CD14-positive monocyte (primary cell): Measurements from ENCODE around the gene FBXO7. TPM values are rescaled to one million over a fixed set of nuclear protein-coding genes. Genes with fewer than 3 reads are reported as not detected.

Source experiments
- DNase-seq, 3 donors: peaks; one replicate each; pipeline ENCODE4 v3.0.0-alpha.2; 2011 to 2022
- H2AFZ ChIP-seq: 2 replicates; pipeline ENCODE4 v1.6.0; 2012; ENCODE audit warnings: mild to moderate bottlenecking, low read depth, low read length, inconsistent platforms; ENCODE audit not compliant: insufficient read depth, poor library complexity, severe bottlenecking
- H3K27ac ChIP-seq, 2 donors: 1 replicate in 1 of 2; 2 replicates in 1 of 2; pipeline ENCODE4 v1.5.1; 2012 to 2013; ENCODE audit warnings: low read length in 2 of 2, control low read depth in 1 of 2, inconsistent platforms in 1 of 2, low read depth in 1 of 2, mild to moderate bottlenecking in 1 of 2
- H3K27me3 ChIP-seq, 2 donors: one replicate each; pipeline versions ENCODE4 v1.6.0 to v1.6.1; 2011 to 2013; ENCODE audit warnings: low read length in 2 of 2; ENCODE audit not compliant: control insufficient read depth in 2 of 2, insufficient read depth in 2 of 2
- H3K36me3 ChIP-seq, 2 donors: replicated peaks in 1 of 2; 1 replicate in 1 of 2; 2 replicates in 1 of 2; pipeline versions ENCODE4 v1.5.1 to v1.6.1; 2012 to 2013; ENCODE audit warnings: low read length in 2 of 2, control low read depth in 1 of 2, inconsistent platforms in 1 of 2, mild to moderate bottlenecking in 1 of 2; ENCODE audit not compliant: insufficient read depth in 2 of 2, control insufficient read depth in 1 of 2
- H3K4me1 ChIP-seq, 2 donors: 1 replicate in 1 of 2; 2 replicates in 1 of 2; pipeline versions ENCODE4 v1.5.1 to v1.6.1; 2012 to 2013; ENCODE audit warnings: low read length in 2 of 2, control low read depth in 1 of 2, inconsistent platforms in 1 of 2, mild to moderate bottlenecking in 1 of 2, moderate library complexity in 1 of 2; ENCODE audit not compliant: insufficient read depth in 2 of 2, control insufficient read depth in 1 of 2
- H3K4me2 ChIP-seq: replicated peaks from 2 replicates; pipeline ENCODE3; 2012; ENCODE audit warnings: low read length, moderate library complexity, mild to moderate bottlenecking; ENCODE audit not compliant: poor library complexity, severe bottlenecking; ENCODE audit errors: extremely low read depth
- H3K4me3 ChIP-seq, 3 experiments: fragments of 200-600 bp in 1 of 3; sonication (generic) in 1 of 3; replicated peaks in 1 of 3; 1 replicate in 2 of 3; 2 replicates in 1 of 3; pipeline ENCODE4 v1.5.1; 2011 to 2013; ENCODE audit warnings: low read length in 3 of 3, mild to moderate bottlenecking in 3 of 3, control low read depth in 2 of 3, low read depth in 2 of 3, inconsistent platforms in 1 of 3, moderate library complexity in 1 of 3
- H3K79me2 ChIP-seq: 2 replicates; pipeline ENCODE4 v1.6.0; 2012; ENCODE audit warnings: mild to moderate bottlenecking, control low read depth, inconsistent platforms, low read length, moderate library complexity; ENCODE audit not compliant: insufficient read depth
- H3K9ac ChIP-seq: 2 replicates; pipeline ENCODE4 v1.6.0; 2017; ENCODE audit warnings: low read length, mild to moderate bottlenecking; ENCODE audit not compliant: insufficient read depth, poor library complexity, severe bottlenecking
- H3K9me3 ChIP-seq, 2 donors: replicated peaks in 1 of 2; 1 replicate in 1 of 2; 2 replicates in 1 of 2; pipeline versions ENCODE4 v1.5.1 to v1.6.1; 2012 to 2013; ENCODE audit warnings: low read length in 2 of 2, control low read depth in 1 of 2; ENCODE audit not compliant: control insufficient read depth in 1 of 2, insufficient read depth in 1 of 2
- H4K20me1 ChIP-seq: 2 replicates; pipeline ENCODE4 v1.6.0; 2012; ENCODE audit warnings: mild to moderate bottlenecking, low read length, control low read depth, moderate library complexity; ENCODE audit not compliant: insufficient read depth
- H3K27ac Mint-ChIP-seq, 7 donors: one replicate each; pipeline ENCODE4 v1.8.0; 2020; ENCODE audit warnings: mild to moderate bottlenecking in 7 of 7, mixed read lengths in 7 of 7, moderate library complexity in 6 of 7, inconsistent platforms in 2 of 7
- H3K27me3 Mint-ChIP-seq, 3 donors: one replicate each; pipeline ENCODE4 v1.8.0; 2021 to 2022; ENCODE audit warnings: low read depth in 3 of 3, mild to moderate bottlenecking in 3 of 3, mixed read lengths in 3 of 3, moderate library complexity in 3 of 3, inconsistent platforms in 1 of 3
- H3K36me3 Mint-ChIP-seq, 2 donors: one replicate each; pipeline ENCODE4 v1.8.0; 2020; ENCODE audit warnings: mixed read lengths in 2 of 2, inconsistent platforms in 1 of 2, mild to moderate bottlenecking in 1 of 2
- H3K4me1 Mint-ChIP-seq: one replicate; pipeline ENCODE4 v1.8.0; 2020; ENCODE audit warnings: mild to moderate bottlenecking, mixed read lengths
- H3K4me3 Mint-ChIP-seq, 2 donors: one replicate each; pipeline ENCODE4 v1.8.0; 2020; ENCODE audit warnings: mild to moderate bottlenecking in 2 of 2, mixed read lengths in 2 of 2, moderate library complexity in 1 of 2
- H3K9me3 Mint-ChIP-seq, 7 donors: one replicate each; pipeline ENCODE4 v1.8.0; 2020 to 2022; ENCODE audit warnings: mixed read lengths in 7 of 7, mild to moderate bottlenecking in 6 of 7, moderate library complexity in 6 of 7, inconsistent platforms in 2 of 7
- WGBS: methylation state at CpG from one replicate; pipeline ENCODE4 v1.1.5; 2013; ENCODE audit warnings: missing lambda C conversion rate; ENCODE audit not compliant: insufficient coverage; 5-methylcytosine and 5-hydroxymethylcytosine counted together
- intact Hi-C, 2 donors: fragments of 100-400 bp; cut with micrococcal nuclease; formaldehyde crosslinking; loops; one replicate each; pipeline versions ENCODE4 v1.15.0 to v1.15.1; 2023
- polyA plus RNA-seq, 3 donors: library from polyadenylated mRNA; depleted of rRNA in 1 of 3; unstranded in 2 of 3; stranded (reverse) in 1 of 3; fragments of 300-500 nt in 2 of 3; fragments of >200 nt in 1 of 3; fragmentation: Illumina TruSeq in 2 of 3; gene quantifications; 1 replicate in 2 of 3; 2 replicates in 1 of 3; pipeline ENCODE4 v1.2.3, GENCODE V29; 2012 to 2021
- TF ChIP-seq, protein P1 (sequence below): fragments of 200-600 bp; IDR thresholded peaks from one replicate; pipeline ENCODE4 v1.8.0; 2022; ENCODE audit warnings: antibody characterized with exemption, mild to moderate bottlenecking

Gene FBXO7
- polyA plus RNA-seq, 3 donors: 56.7 to 116 (median 103) TPM

DNA sequence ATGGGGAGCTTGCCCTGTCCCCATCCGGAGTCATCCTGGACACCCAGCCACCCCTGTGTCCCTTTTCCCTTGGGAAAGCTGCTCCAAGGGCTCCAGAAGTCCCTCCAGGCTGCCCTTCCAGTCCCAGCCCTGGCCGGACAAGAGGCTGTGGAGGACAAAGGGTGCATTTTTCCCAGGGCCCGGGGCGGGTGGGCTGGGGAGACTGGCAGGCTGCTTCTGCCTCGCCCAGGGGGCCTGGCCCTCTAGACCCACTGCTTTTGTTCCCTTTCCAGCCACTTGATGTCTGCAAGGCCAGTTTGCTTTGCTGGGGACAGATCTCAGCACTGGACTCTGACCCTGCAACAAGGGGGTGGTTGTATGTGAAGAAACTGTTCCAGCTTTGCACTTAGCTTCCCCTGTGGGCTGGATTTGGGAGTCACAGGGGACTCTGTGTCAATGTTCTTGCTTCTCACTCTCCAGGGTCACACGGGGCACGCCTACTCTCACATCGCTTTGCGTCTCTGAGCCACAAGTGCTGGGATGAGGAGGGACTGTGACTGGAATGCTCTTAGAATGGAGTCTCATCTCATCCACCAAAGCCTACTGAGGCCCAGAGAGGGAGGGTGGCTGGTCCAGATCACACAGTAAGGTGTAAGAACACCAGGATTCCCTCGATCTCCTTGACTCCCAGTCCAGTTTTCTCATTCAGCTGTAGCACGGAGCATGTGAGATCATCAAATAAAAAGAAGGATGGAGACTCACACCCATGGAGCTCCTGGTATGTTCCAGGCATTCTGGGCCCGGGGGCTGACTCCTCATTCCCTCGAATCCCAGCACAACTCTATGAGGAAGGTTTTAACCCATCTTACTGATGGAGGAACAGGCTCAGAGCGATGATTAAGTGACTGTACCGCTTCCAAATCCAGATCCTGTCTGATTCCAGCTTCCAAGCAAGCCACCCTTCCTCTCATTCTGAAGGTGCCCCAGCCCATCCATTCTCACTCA, 59.9 kb downstream of the FBXO7 start:
- H3K9ac ChIP-seq: no peak overlapping the region
- H3K9me3 Mint-ChIP-seq: peaks cover 0 to 2% (median 0%) of the 10 kb centered on the region in 7 donors

DNA sequence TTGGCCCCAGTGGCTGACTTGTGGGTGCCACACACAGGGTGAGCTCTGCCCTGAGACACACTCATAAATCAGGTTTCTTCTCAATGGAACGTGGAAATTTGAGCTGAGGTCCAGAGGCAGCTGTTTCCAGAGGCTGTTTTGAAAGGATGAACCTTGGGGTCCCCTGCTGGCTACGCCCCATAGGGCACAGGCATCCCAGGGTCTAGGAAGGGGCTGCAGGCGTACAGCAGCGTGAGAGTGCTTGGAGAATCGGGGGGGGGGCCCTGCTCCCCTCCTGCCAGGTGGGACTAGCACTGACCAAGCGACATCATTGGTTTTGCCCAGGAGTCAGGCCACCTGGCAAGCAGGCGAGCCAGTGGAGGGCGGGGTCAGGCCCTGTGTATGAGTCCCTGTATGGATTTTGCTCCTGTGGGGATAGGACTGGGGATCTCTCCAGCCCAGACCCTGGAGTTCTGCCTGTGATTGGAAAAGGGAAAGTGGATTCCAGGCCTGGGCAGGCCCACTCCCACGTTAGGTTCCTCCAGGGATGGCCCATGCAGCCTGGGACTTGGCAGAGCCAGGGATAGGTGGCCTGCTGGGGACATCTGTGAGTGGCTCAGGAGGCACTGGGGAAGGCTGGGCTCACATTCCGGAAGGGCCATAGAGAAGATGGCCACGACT, 61.0 kb downstream of the FBXO7 start:
- TF ChIP-seq, protein P1, sequence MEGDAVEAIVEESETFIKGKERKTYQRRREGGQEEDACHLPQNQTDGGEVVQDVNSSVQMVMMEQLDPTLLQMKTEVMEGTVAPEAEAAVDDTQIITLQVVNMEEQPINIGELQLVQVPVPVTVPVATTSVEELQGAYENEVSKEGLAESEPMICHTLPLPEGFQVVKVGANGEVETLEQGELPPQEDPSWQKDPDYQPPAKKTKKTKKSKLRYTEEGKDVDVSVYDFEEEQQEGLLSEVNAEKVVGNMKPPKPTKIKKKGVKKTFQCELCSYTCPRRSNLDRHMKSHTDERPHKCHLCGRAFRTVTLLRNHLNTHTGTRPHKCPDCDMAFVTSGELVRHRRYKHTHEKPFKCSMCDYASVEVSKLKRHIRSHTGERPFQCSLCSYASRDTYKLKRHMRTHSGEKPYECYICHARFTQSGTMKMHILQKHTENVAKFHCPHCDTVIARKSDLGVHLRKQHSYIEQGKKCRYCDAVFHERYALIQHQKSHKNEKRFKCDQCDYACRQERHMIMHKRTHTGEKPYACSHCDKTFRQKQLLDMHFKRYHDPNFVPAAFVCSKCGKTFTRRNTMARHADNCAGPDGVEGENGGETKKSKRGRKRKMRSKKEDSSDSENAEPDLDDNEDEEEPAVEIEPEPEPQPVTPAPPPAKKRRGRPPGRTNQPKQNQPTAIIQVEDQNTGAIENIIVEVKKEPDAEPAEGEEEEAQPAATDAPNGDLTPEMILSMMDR: no peak
- Histone ChIP-seq H3K9me3 (no peaks in the 10 kb centered on the region), H2AFZ (no peak overlapping the region), H3K36me3 (no peaks in the 10 kb centered on the region), H3K4me2 (no peak overlapping the region), H3K79me2 (no peaks in the 10 kb centered on the region), H3K4me3 (no peak overlapping the region), H3K27me3 (no peaks in the 10 kb centered on the region), H3K27ac (no peak overlapping the region), H3K4me1 (no peaks in the 10 kb centered on the region), H3K9ac (no peak overlapping the region), H4K20me1 (no peaks in the 10 kb centered on the region)
- no peak for DNase-seq
- H3K27ac Mint-ChIP-seq: no peak overlapping the region
- H3K4me1 Mint-ChIP-seq: peaks cover 8% of the 10 kb centered on the region
- peaks cover 3 to 6% (median 4%) of the 10 kb centered on the region in 3 donors for H3K27me3 Mint-ChIP-seq
- no peak overlapping the region for H3K4me3 Mint-ChIP-seq
- WGBS: 87% methylated on average over 9 of the region's 11 CpGs
- no peaks in the 10 kb centered on the region for H3K36me3 Mint-ChIP-seq
- peaks cover 0 to 2% (median 0%) of the 10 kb centered on the region in 7 donors for H3K9me3 Mint-ChIP-seq
- intact Hi-C loops: no loop called here

More for the DNA sequence above, 59.9 kb downstream of the FBXO7 start:
- no peaks in the 10 kb centered on the region for H3K36me3 Mint-ChIP-seq
- no peak for DNase-seq
- H3K4me1 Mint-ChIP-seq: peaks cover 4% of the 10 kb centered on the region
- H3K27ac Mint-ChIP-seq: no peak overlapping the region
- Histone ChIP-seq H3K27ac (no peak overlapping the region), H2AFZ (no peak overlapping the region), H3K4me2 (no peak overlapping the region), H3K4me1 (no peaks in the 10 kb centered on the region), H3K9me3 (no peaks in the 10 kb centered on the region), H3K4me3 (no peak overlapping the region), H3K27me3 (no peaks in the 10 kb centered on the region), H3K79me2 (no peaks in the 10 kb centered on the region), H3K36me3 (no peaks in the 10 kb centered on the region), H4K20me1 (no peaks in the 10 kb centered on the region)
- TF ChIP-seq, protein P1: no peak
- 95% methylated on average over 7 of the region's 15 CpGs for WGBS
- no peak overlapping the region for H3K4me3 Mint-ChIP-seq
- peaks cover 1 to 7% (median 1%) of the 10 kb centered on the region in 3 donors for H3K27me3 Mint-ChIP-seq
- intact Hi-C loops: no loop called here
